Activated T-helper 17 cell treated with anti-CD3 and anti-CD28 coated beads, Interleukin-2, amount 50 U/mL, for 72 hours (primary cell): ENCODE data around the gene SPINT4. TPM values are rescaled to one million over a fixed set of nuclear protein-coding genes. Genes with fewer than 3 reads are reported as not detected.
A peak's percentile ranks its signal among the peaks of the same experiment; 100 is the strongest.
"Not testable (repeated sequence)": the region's sequence is repeated elsewhere in the genome, so short reads cannot be mapped to it uniquely, and the experiment has no call there.

ENCODE experiments used
- ATAC-seq: fragments of 150-1000 bp; cut with Tn5 transposase; replicated peaks from 2 replicates; pipeline ENCODE4 v1.10.0; 2021; ENCODE audit warnings: mild to moderate bottlenecking, moderate library complexity
- H3K27ac Mint-ChIP-seq: one replicate; pipeline ENCODE4 v1.8.0; 2022; ENCODE audit warnings: mixed read lengths
- H3K27me3 Mint-ChIP-seq: one replicate; pipeline ENCODE4 v1.8.0; 2022; ENCODE audit warnings: mixed read lengths
- H3K36me3 Mint-ChIP-seq: one replicate; pipeline ENCODE4 v1.8.0; 2022; ENCODE audit warnings: low read depth, mild to moderate bottlenecking, mixed read lengths
- H3K4me1 Mint-ChIP-seq: one replicate; pipeline ENCODE4 v1.8.0; 2022; ENCODE audit warnings: mixed read lengths
- H3K4me3 Mint-ChIP-seq: one replicate; pipeline ENCODE4 v1.8.0; 2022; ENCODE audit warnings: mild to moderate bottlenecking, mixed read lengths
- H3K9me3 Mint-ChIP-seq: one replicate; pipeline ENCODE4 v1.8.0; 2022; ENCODE audit warnings: mixed read lengths
- total RNA-seq, 2 donors: library from RNA; stranded (reverse); gene quantifications; one replicate each; pipeline ENCODE4 v1.2.3, GENCODE V29; 2022

The SPINT4 gene
- total RNA-seq: not detected

GRCh38 chr20:45722047-45722446 is at the start of gene SPINT4:
TSS of gene SPINT4 (plus strand) at chr20:45722347. CDS start at chr20:45722368, 21 bp downstream.
- H3K27me3 Mint-ChIP-seq: peaks cover 39% of the 10 kb centered on the region
- no peaks in the 10 kb centered on the region for H3K36me3 Mint-ChIP-seq
- H3K9me3 Mint-ChIP-seq: no peaks in the 10 kb centered on the region
- peaks cover 4% of the 10 kb centered on the region for H3K4me1 Mint-ChIP-seq
- H3K4me3 Mint-ChIP-seq: no peak within 1 kb of the TSS
- H3K27ac Mint-ChIP-seq: no peak within 1 kb of the TSS
- ATAC-seq: no peak

GRCh38 chr20:45672765-45673164 is 49.4 kb upstream of the SPINT4 start:
- Mint-ChIP-seq H3K4me3 (no peak overlapping the region), H3K27me3 (peaks cover 27% of the 10 kb centered on the region), H3K36me3 (no peaks in the 10 kb centered on the region), H3K27ac (no peak overlapping the region), H3K9me3 (peaks cover 1% of the 10 kb centered on the region), H3K4me1 (no peaks in the 10 kb centered on the region)
- ATAC-seq: no peak

DNA sequence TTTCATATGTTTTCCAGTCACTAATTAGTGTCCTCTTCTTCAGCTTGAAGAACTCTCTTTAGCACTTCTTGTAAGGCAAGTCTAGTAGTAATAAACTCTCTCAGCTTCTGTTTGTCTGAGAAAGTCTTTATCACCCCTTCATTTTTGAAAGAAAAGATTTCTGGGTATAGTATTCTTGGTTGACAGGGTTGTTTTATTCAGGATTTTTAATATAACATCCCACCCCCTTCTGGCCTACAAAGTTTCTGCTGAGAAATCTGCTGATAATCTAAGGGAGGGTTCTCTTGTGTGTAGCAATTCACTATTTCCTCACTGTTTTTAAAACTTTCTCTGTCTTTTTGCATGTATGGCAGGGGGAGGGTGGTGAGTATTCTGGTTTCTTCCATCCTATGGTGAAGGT is 42.5 kb upstream of the SPINT4 start:
- no peaks in the 10 kb centered on the region for H3K4me1 Mint-ChIP-seq
- H3K36me3 Mint-ChIP-seq: no peaks in the 10 kb centered on the region
- peaks cover 10% of the 10 kb centered on the region for H3K9me3 Mint-ChIP-seq
- peaks cover 19% of the 10 kb centered on the region for H3K27me3 Mint-ChIP-seq
- no peak overlapping the region for H3K27ac Mint-ChIP-seq
- ATAC-seq: no peak
- no peak overlapping the region for H3K4me3 Mint-ChIP-seq

DNA sequence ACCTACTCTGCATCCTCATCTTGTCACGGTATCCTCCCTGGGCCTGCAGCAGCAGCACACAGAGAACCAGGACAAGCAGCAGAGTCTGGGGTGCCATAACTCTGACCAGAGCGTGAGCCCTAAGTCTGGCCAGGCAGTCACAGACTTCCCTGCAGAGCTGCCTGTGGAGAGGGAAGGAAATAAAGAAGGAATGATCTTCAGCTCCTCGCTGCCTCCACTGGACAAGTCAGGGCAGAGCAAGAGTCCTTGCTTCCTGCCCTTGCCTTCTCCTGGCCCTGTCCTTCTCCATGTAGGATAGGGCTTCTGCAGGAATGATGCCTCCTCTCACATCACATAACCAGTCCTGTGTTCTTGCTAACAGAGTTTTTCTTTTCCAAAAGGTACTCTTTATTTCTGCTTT is 36.3 kb upstream of the SPINT4 start:
- no peak overlapping the region for H3K27ac Mint-ChIP-seq
- H3K4me3 Mint-ChIP-seq: no peak overlapping the region
- no peaks in the 10 kb centered on the region for H3K36me3 Mint-ChIP-seq
- H3K4me1 Mint-ChIP-seq: no peaks in the 10 kb centered on the region
- peaks cover 18% of the 10 kb centered on the region for H3K27me3 Mint-ChIP-seq
- peaks cover 3% of the 10 kb centered on the region for H3K9me3 Mint-ChIP-seq
- no peak for ATAC-seq

- H3K27me3 Mint-ChIP-seq: peaks cover 37% of the 10 kb centered on the region
- H3K4me1 Mint-ChIP-seq, H3K36me3 Mint-ChIP-seq, H3K4me3 Mint-ChIP-seq, ATAC-seq, H3K27ac Mint-ChIP-seq, H3K9me3 Mint-ChIP-seq: not testable (repeated sequence)
These were observed 28.8 kb upstream of the SPINT4 start for GRCh38 chr20:45693346-45693745.

DNA sequence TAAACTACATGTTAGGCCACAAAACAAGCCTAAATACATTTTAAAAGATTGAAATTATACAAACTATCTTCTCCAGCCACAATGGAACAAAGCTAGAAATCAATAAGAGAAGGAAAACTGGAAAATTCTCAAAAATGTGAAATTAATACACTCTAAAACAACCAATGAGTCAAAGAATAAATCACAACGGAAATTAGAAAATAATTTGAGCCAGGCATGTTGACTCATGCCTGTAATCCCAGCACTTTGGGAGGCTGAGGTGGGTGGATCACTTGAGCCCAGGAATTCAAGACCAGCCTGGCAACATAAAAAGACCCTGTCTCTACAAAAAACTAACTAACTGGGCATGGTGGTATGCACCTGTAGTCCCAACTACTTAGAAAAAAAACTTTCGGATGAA is 26.7 kb upstream of the SPINT4 start:
- Mint-ChIP-seq H3K27ac (no peak overlapping the region), H3K36me3 (no peaks in the 10 kb centered on the region), H3K4me1 (no peaks in the 10 kb centered on the region), H3K9me3 (peaks cover 3% of the 10 kb centered on the region), H3K4me3 (no peak overlapping the region), H3K27me3 (peaks cover 37% of the 10 kb centered on the region)
- no peak for ATAC-seq

DNA sequence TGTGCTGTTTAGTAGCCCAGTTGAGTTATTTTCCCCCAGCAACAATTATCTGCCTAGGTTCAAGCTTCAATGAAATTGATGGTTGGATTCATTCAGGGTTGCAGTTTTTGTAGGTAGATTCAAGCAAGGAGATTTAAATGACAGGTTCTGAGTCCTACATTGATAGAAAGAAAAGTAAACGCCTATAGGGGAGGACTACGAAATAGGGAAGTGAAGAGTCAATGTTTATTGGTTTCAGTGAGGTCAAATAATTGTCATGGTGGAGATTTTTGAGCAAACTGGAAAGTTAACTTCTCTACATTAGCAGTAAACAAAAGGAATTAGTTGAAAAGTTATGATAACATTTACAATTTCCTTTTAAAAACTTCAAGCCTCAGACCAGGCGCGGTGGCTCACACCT is 21.0 kb upstream of the SPINT4 start:
- Mint-ChIP-seq H3K4me3 (no peak overlapping the region), H3K27me3 (peaks cover 19% of the 10 kb centered on the region), H3K4me1 (no peaks in the 10 kb centered on the region), H3K36me3 (no peaks in the 10 kb centered on the region), H3K27ac (no peak overlapping the region), H3K9me3 (no peaks in the 10 kb centered on the region)
- no peak for ATAC-seq

DNA sequence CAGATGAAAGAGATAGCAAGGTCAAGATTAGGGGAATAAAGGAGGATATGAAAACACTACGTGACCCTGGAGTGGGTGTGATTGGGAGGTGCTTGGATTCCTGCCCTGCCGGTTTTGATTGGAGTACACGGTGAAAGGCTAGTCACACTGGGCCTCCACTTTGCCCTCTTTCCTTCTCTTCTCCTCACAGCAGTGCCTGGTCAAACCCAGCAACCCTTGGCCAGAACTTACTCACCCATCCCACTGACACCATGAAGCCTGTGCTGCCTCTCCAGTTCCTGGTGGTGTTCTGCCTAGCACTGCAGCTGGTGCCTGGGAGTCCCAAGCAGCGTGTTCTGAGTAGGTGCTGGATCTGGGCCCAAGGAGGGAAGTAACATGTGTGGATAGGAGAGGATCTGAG is 20.3 kb upstream of the SPINT4 start, which contains the start of gene WFDC13:
WFDC13 (plus strand) TSS at position 166 of the 400 bp plus-strand sequence; CDS start at position 252, 86 bp downstream.
- H3K4me3 Mint-ChIP-seq: no peak within 1 kb of the TSS
- no peaks in the 10 kb centered on the region for H3K36me3 Mint-ChIP-seq
- no peaks in the 10 kb centered on the region for H3K9me3 Mint-ChIP-seq
- H3K27me3 Mint-ChIP-seq: peaks cover 15% of the 10 kb centered on the region
- H3K27ac Mint-ChIP-seq: no peak within 1 kb of the TSS
- H3K4me1 Mint-ChIP-seq: no peaks in the 10 kb centered on the region
- ATAC-seq: no peak

GRCh38 chr20:45704969-45705637 is 17.0 kb upstream of the SPINT4 start, which contains the start of gene WFDC10B:
TSS of gene WFDC10B (minus strand) at chr20:45705019. CDS start at chr20:45685992, 19,027 bp downstream.
- no peaks in the 10 kb centered on the region for H3K9me3 Mint-ChIP-seq
- H3K4me3 Mint-ChIP-seq: no peak within 1 kb of the TSS
- no peaks in the 10 kb centered on the region for H3K36me3 Mint-ChIP-seq
- peaks cover 28% of the 10 kb centered on the region for H3K27me3 Mint-ChIP-seq
- H3K4me1 Mint-ChIP-seq: no peaks in the 10 kb centered on the region
- ATAC-seq: no peak
- no peak within 1 kb of the TSS for H3K27ac Mint-ChIP-seq

GRCh38 chr20:45716141-45716688 is 5.9 kb upstream of the SPINT4 start:
- not testable (repeated sequence) for H3K27ac Mint-ChIP-seq, H3K4me1 Mint-ChIP-seq, ATAC-seq, H3K9me3 Mint-ChIP-seq, H3K36me3 Mint-ChIP-seq, H3K4me3 Mint-ChIP-seq
- H3K27me3 Mint-ChIP-seq: peaks cover 49% of the 10 kb centered on the region

DNA sequence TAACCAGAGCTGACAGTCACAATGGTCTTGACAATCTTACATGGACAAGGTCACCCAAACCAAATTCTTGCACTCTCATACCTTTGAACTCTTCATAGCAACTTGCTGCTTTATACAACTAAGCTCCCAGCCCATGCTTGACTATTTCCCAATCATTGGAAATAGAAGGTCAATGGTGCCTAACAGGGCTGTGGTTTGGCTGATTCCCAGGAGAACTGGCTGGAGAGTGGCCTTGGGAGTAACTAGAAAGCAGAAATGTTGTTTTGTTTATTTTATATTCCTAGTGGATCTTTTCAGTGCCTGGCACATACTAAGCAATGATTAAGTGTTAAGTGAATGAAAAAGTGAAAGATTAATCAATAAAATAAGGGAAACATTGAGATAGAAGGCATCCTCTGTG is 3.0 kb downstream of the SPINT4 start:
- peaks cover 29% of the 10 kb centered on the region for H3K27me3 Mint-ChIP-seq

DNA sequence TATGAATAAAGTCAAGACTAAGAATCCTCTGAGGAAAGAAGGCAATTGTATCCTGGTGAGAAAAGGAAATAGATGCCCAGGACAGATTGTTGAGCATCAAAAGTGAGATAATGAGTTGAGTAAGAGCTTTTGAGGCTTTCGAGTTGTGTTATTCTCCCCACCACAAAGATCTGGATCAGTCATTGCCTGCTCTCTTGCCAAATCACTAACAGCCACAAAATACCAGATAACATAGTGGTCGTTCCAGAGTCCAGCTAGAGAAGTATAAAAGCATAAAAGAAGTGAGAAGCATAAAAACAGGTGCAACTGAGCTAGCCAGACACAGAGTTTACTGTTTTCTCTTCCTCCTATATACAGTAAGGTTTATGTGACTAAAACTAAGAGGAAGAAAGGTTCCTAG is 4.9 kb downstream of the SPINT4 start:
- Mint-ChIP-seq H3K9me3 (peaks cover 6% of the 10 kb centered on the region), H3K27me3 (peaks cover 30% of the 10 kb centered on the region), H3K4me1 (peaks cover 7% of the 10 kb centered on the region)

More for the DNA sequence above, 3.0 kb downstream of the SPINT4 start:
- H3K36me3 Mint-ChIP-seq: no peaks in the 10 kb centered on the region
- no peak for ATAC-seq
- peaks cover 7% of the 10 kb centered on the region for H3K4me1 Mint-ChIP-seq
- no peaks in the 10 kb centered on the region for H3K9me3 Mint-ChIP-seq
- no peak overlapping the region for H3K27ac Mint-ChIP-seq
- no peak overlapping the region for H3K4me3 Mint-ChIP-seq

GRCh38 chr20:45732199-45732598 is 10.1 kb downstream of the SPINT4 start:
- Mint-ChIP-seq H3K36me3 (no peaks in the 10 kb centered on the region), H3K9me3 (peaks cover 9% of the 10 kb centered on the region), H3K4me1 (peaks cover 2% of the 10 kb centered on the region), H3K27ac (no peak overlapping the region), H3K27me3 (peaks cover 20% of the 10 kb centered on the region), H3K4me3 (no peak overlapping the region)
- no peak for ATAC-seq

More for the DNA sequence above, 4.9 kb downstream of the SPINT4 start:
- no peak overlapping the region for H3K4me3 Mint-ChIP-seq
- peak; percentile 78 for ATAC-seq
- H3K36me3 Mint-ChIP-seq: no peaks in the 10 kb centered on the region
- no peak overlapping the region for H3K27ac Mint-ChIP-seq

GRCh38 chr20:45735552-45735951 is 13.4 kb downstream of the SPINT4 start:
- Mint-ChIP-seq H3K27ac (no peak overlapping the region), H3K4me1 (no peaks in the 10 kb centered on the region), H3K27me3 (peaks cover 22% of the 10 kb centered on the region), H3K4me3 (no peak overlapping the region), H3K9me3 (peaks cover 9% of the 10 kb centered on the region), H3K36me3 (no peaks in the 10 kb centered on the region)
- no peak for ATAC-seq

DNA sequence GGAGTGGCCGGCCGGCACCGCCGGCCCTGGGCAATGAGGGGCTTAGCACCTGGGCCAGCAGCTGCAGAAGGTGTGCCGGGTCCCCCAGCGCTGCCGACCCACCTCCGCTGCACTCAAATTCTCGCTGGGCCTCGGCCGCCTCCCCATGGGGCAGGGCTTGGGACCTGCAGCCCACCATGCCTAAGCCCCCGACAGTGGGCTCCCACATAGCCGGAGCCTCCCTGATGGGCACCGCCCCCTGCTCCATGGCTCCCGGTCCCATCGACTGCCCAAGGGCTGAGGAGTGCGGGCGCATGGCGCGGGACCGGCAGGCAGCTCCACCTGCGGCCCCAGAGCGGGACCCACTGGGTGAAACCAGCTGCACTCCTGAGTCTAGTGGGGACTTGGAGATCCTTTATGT is 13.8 kb downstream of the SPINT4 start:
- Mint-ChIP-seq H3K36me3 (no peaks in the 10 kb centered on the region), H3K4me3 (no peak overlapping the region), H3K4me1 (no peaks in the 10 kb centered on the region), H3K9me3 (peaks cover 6% of the 10 kb centered on the region), H3K27ac (no peak overlapping the region), H3K27me3 (peaks cover 20% of the 10 kb centered on the region)
- ATAC-seq: no peak
